Measurements from ENCODE around the gene GPS1.
A peak's percentile ranks its signal among the peaks of the same experiment; 100 is the strongest.

Gene GPS1

GRCh38 chr17:82021900-82022309, 29.8 kb upstream of the GPS1 start:
- Histone ChIP-seq H3K4me3 (ENCODE audit: low read length) (peak overlapping the region; percentile 91), H4K20me1 (ENCODE audit: control insufficient read depth, insufficient read depth, low read depth, low read length) (peaks cover 8% of the 10 kb centered on the region; the same call in 1 of the 2 replicates), H3K9me3 (ENCODE audit: control insufficient read depth, insufficient read depth, low read length) (no peaks in the 10 kb centered on the region), H3K4me1 (ENCODE audit: control insufficient read depth, low read length) (peaks cover 31% of the 10 kb centered on the region), H3K79me2 (ENCODE audit: control insufficient read depth, low read length) (peaks cover 35% of the 10 kb centered on the region), H3K4me2 (ENCODE audit: low read length) (peak overlapping the region; percentile 89), H3K27me3 (ENCODE audit: control insufficient read depth, low read length) (no peaks in the 10 kb centered on the region), H3K27ac (ENCODE audit: low read depth, low read length) (no peak overlapping the region), H3K9me2 (replicated peaks; ENCODE audit: control insufficient read depth, low read length) (no peaks in the 10 kb centered on the region), H3F3A (ENCODE audit: control insufficient read depth, insufficient read depth) (peaks cover 3% of the 10 kb centered on the region; the same call in 1 of the 2 replicates), H3K36me3 (ENCODE audit: control insufficient read depth, low read length) (peaks cover 7% of the 10 kb centered on the region)
- TF ChIP-seq EZH2phosphoT487 (IDR thresholded peaks at IDR 0.05; ENCODE audit: borderline replicate concordance, low read length), result no peak
- TF ChIP-seq CTCF (IDR thresholded peaks at IDR 0.05; ENCODE audit: low read depth, low read length, poor library complexity, severe bottlenecking), result no peak

- TF ChIP-seq CTCF (IDR thresholded peaks at IDR 0.05; ENCODE audit: low read depth, low read length, poor library complexity, severe bottlenecking), result no peak
- Histone ChIP-seq H3K79me2 (ENCODE audit: control insufficient read depth, low read length) (peaks cover 35% of the 10 kb centered on the region), H3F3A (ENCODE audit: control insufficient read depth, insufficient read depth) (peaks cover 3% of the 10 kb centered on the region; the same call in 1 of the 2 replicates), H3K9me2 (replicated peaks; ENCODE audit: control insufficient read depth, low read length) (no peaks in the 10 kb centered on the region), H3K36me3 (ENCODE audit: control insufficient read depth, low read length) (peaks cover 9% of the 10 kb centered on the region), H3K4me2 (ENCODE audit: low read length) (peak within 1 kb of the TSS; percentile 89), H3K9me3 (ENCODE audit: control insufficient read depth, insufficient read depth, low read length) (no peaks in the 10 kb centered on the region), H3K4me1 (ENCODE audit: control insufficient read depth, low read length) (peaks cover 28% of the 10 kb centered on the region), H3K4me3 (ENCODE audit: low read length) (peak within 1 kb of the TSS; percentile 92), H4K20me1 (ENCODE audit: control insufficient read depth, insufficient read depth, low read depth, low read length) (peaks cover 8% of the 10 kb centered on the region; the same call in 1 of the 2 replicates), H3K27me3 (ENCODE audit: control insufficient read depth, low read length) (no peaks in the 10 kb centered on the region), H3K27ac (ENCODE audit: low read depth, low read length) (peak within 1 kb of the TSS; percentile 10; the same call in 1 of the 2 replicates)
Measured at GRCh38 chr17:82022310-82022980, 29.3 kb upstream of the GPS1 start, which contains the start of gene CENPX. CENPX (minus strand) TSS chr17:82022878; CDS start chr17:82022861, 17 bp downstream.

GRCh38 chr17:82022981-82023446, 28.7 kb upstream of the GPS1 start, which contains the start of gene LRRC45:
LRRC45 (plus strand) TSS chr17:82023305; CDS start chr17:82023644, 339 bp downstream.
- H3K4me2 ChIP-seq (ENCODE audit: low read length), result peak within 1 kb of the TSS; percentile 89
- H3K9me3 ChIP-seq (ENCODE audit: control insufficient read depth, insufficient read depth, low read length), result no peaks in the 10 kb centered on the region
- peak within 1 kb of the TSS; percentile 10; the same call in 1 of the 2 replicates for H3K27ac ChIP-seq (ENCODE audit: low read depth, low read length)
- no peak for TF ChIP-seq EZH2phosphoT487 (IDR thresholded peaks at IDR 0.05; ENCODE audit: borderline replicate concordance, low read length)
- no peak for TF ChIP-seq CTCF (IDR thresholded peaks at IDR 0.05; ENCODE audit: low read depth, low read length, poor library complexity, severe bottlenecking)
- H4K20me1 ChIP-seq (ENCODE audit: control insufficient read depth, insufficient read depth, low read depth, low read length), result peaks cover 8% of the 10 kb centered on the region; the same call in 1 of the 2 replicates
- no peaks in the 10 kb centered on the region for H3K9me2 ChIP-seq (replicated peaks; ENCODE audit: control insufficient read depth, low read length)
- peaks cover 35% of the 10 kb centered on the region for H3K79me2 ChIP-seq (ENCODE audit: control insufficient read depth, low read length)
- H3K27me3 ChIP-seq (ENCODE audit: control insufficient read depth, low read length), result no peaks in the 10 kb centered on the region
- H3K4me3 ChIP-seq (ENCODE audit: low read length), result peak within 1 kb of the TSS; percentile 92
- peaks cover 9% of the 10 kb centered on the region for H3K36me3 ChIP-seq (ENCODE audit: control insufficient read depth, low read length)
- peaks cover 25% of the 10 kb centered on the region for H3K4me1 ChIP-seq (ENCODE audit: control insufficient read depth, low read length)
- peaks cover 3% of the 10 kb centered on the region; the same call in 1 of the 2 replicates for H3F3A ChIP-seq (ENCODE audit: control insufficient read depth, insufficient read depth)

Data from DOHH2 (cell line).